Smooth muscle cell (in vitro differentiated cells): ENCODE results near the gene RASA3. TPM values are rescaled to one million over a fixed set of nuclear protein-coding genes. Genes with fewer than 3 reads are reported as not detected.

Experiments
- DNase-seq: peaks from one replicate; lab custom pipeline; 2025; ENCODE audit not compliant: unreplicated experiment; lab: John Stamatoyannopoulos, UW
- H2AFZ ChIP-seq: fragments of 200-600 bp; sonication (generic); 2 replicates; pipeline ENCODE4 v1.6.0; 2016; ENCODE audit warnings: antibody characterized with exemption, low read depth, mild to moderate bottlenecking
- H3F3A ChIP-seq: fragments of 200-600 bp; sonication (generic); 2 replicates; pipeline ENCODE4 v1.6.0; 2017; ENCODE audit warnings: antibody characterized with exemption, low read depth
- H3K27ac ChIP-seq: fragments of 200-600 bp; sonication (generic); 2 replicates; pipeline ENCODE4 v1.5.1; 2016; ENCODE audit warnings: low read depth, mild to moderate bottlenecking
- H3K27me3 ChIP-seq: fragments of 200-600 bp; sonication (generic); 2 replicates; pipeline ENCODE4 v1.6.1; 2016; ENCODE audit warnings: low read depth, mild to moderate bottlenecking
- H3K36me3 ChIP-seq: fragments of 200-600 bp; sonication (generic); 2 replicates; pipeline ENCODE4 v1.5.1; 2016; ENCODE audit warnings: low read depth
- H3K4me1 ChIP-seq: fragments of 200-600 bp; sonication (generic); 2 replicates; pipeline ENCODE4 v1.5.1; 2016; ENCODE audit warnings: low read depth
- H3K4me2 ChIP-seq: fragments of 200-600 bp; sonication (generic); 2 replicates; pipeline ENCODE4 v1.6.0; 2016; ENCODE audit warnings: mild to moderate bottlenecking
- H3K4me3 ChIP-seq: fragments of 200-600 bp; sonication (generic); 2 replicates; pipeline ENCODE4 v1.5.1; 2016; ENCODE audit warnings: mild to moderate bottlenecking
- H3K79me2 ChIP-seq: fragments of 200-600 bp; sonication (generic); 2 replicates; pipeline ENCODE4 v1.6.0; 2016; ENCODE audit warnings: low read depth, mild to moderate bottlenecking
- H3K9ac ChIP-seq: fragments of 200-600 bp; sonication (generic); 2 replicates; pipeline ENCODE4 v1.6.0; 2016; ENCODE audit warnings: low read depth
- H3K9me3 ChIP-seq: fragments of 200-600 bp; sonication (generic); replicated peaks from 2 replicates; pipeline ENCODE4 v1.5.1; 2016; ENCODE audit warnings: low read depth
- H4K20me1 ChIP-seq: fragments of 200-600 bp; sonication (generic); 2 replicates; pipeline ENCODE4 v1.6.0; 2016; ENCODE audit warnings: low read depth
- WGBS: methylation state at CpG from one replicate; pipeline ENCODE4 v1.1.7; 2016; ENCODE audit warnings: low lambda C conversion rate; 5-methylcytosine and 5-hydroxymethylcytosine counted together
- polyA plus RNA-seq: library from polyadenylated mRNA; unstranded; fragments of >200 nt; fragmentation: Nextera tagmentation; extraction: Ambion mirVana; gene quantifications from 2 replicates; pipeline ENCODE4 v1.2.1, GENCODE V29; 2016
- total RNA-seq: library from RNA; depleted of rRNA; stranded (reverse); fragments of >200 nt; gene quantifications from 2 replicates; pipeline ENCODE4 v1.2.3, GENCODE V29; 2014
- TF ChIP-seq, protein P1 (sequence below): fragments of 200-600 bp; sonication (generic); IDR thresholded peaks from 2 replicates; pipeline ENCODE4 v1.5.1; 2017; ENCODE audit warnings: borderline replicate concordance, mild to moderate bottlenecking, antibody characterized with exemption; ENCODE audit not compliant: insufficient read depth, poor library complexity, severe bottlenecking

The RASA3 gene
- total and polyA plus RNA-seq, 2 experiments from 2014 or later: 21.3 to 26.8 TPM

- no peak for DNase-seq
- Histone ChIP-seq H3F3A (no peaks in the 10 kb centered on the region), H3K4me3 (no peak overlapping the region), H3K4me2 (no peak overlapping the region), H3K27me3 (no peaks in the 10 kb centered on the region), H4K20me1 (no peaks in the 10 kb centered on the region), H3K79me2 (no peaks in the 10 kb centered on the region), H3K9me3 (no peaks in the 10 kb centered on the region), H3K4me1 (no peaks in the 10 kb centered on the region), H3K27ac (no peak overlapping the region), H3K36me3 (no peaks in the 10 kb centered on the region), H3K9ac (no peak overlapping the region), H2AFZ (no peak overlapping the region)
- TF ChIP-seq, protein P1, sequence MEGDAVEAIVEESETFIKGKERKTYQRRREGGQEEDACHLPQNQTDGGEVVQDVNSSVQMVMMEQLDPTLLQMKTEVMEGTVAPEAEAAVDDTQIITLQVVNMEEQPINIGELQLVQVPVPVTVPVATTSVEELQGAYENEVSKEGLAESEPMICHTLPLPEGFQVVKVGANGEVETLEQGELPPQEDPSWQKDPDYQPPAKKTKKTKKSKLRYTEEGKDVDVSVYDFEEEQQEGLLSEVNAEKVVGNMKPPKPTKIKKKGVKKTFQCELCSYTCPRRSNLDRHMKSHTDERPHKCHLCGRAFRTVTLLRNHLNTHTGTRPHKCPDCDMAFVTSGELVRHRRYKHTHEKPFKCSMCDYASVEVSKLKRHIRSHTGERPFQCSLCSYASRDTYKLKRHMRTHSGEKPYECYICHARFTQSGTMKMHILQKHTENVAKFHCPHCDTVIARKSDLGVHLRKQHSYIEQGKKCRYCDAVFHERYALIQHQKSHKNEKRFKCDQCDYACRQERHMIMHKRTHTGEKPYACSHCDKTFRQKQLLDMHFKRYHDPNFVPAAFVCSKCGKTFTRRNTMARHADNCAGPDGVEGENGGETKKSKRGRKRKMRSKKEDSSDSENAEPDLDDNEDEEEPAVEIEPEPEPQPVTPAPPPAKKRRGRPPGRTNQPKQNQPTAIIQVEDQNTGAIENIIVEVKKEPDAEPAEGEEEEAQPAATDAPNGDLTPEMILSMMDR: no peak
- WGBS: 87% methylated on average over 1 of the region's 1 CpG
These were observed 173.2 kb downstream of the RASA3 start for GRCh38 chr13:113959198-113959597.

GRCh38 chr13:113958373-113958772, 174.1 kb downstream of the RASA3 start:
- Histone ChIP-seq H3K79me2 (no peaks in the 10 kb centered on the region), H2AFZ (no peak overlapping the region), H3F3A (no peaks in the 10 kb centered on the region), H3K27ac (no peak overlapping the region), H3K36me3 (no peaks in the 10 kb centered on the region), H3K4me2 (no peak overlapping the region), H3K27me3 (no peaks in the 10 kb centered on the region), H4K20me1 (no peaks in the 10 kb centered on the region), H3K9me3 (no peaks in the 10 kb centered on the region), H3K4me3 (no peak overlapping the region), H3K9ac (no peak overlapping the region), H3K4me1 (no peaks in the 10 kb centered on the region)
- DNase-seq: no peak
- 97% methylated on average over 22 of the region's 22 CpGs for WGBS
- TF ChIP-seq, protein P1: no peak

- Histone ChIP-seq H3K27ac (no peak overlapping the region), H3K36me3 (no peaks in the 10 kb centered on the region), H3K4me3 (no peak overlapping the region), H3K27me3 (no peaks in the 10 kb centered on the region), H3K9ac (no peak overlapping the region), H2AFZ (no peak overlapping the region), H3K9me3 (no peaks in the 10 kb centered on the region), H3F3A (no peaks in the 10 kb centered on the region), H3K4me1 (no peaks in the 10 kb centered on the region), H4K20me1 (no peaks in the 10 kb centered on the region), H3K4me2 (no peak overlapping the region), H3K79me2 (no peaks in the 10 kb centered on the region)
- TF ChIP-seq, protein P1: no peak
- 99% methylated on average over 14 of the region's 14 CpGs for WGBS
- DNase-seq: no peak
These were observed 175.9 kb downstream of the RASA3 start for GRCh38 chr13:113956571-113956970.

- H3K79me2 ChIP-seq: no peaks in the 10 kb centered on the region
- no peak for DNase-seq
- TF ChIP-seq, protein P1: no peak
These were observed 176.7 kb downstream of the RASA3 start for GRCh38 chr13:113955691-113956090.

More at GRCh38 chr13:113955691-113956090, 176.7 kb downstream of the RASA3 start:
- no peak overlapping the region for H3K4me2 ChIP-seq
- H2AFZ ChIP-seq: no peak overlapping the region
- no peaks in the 10 kb centered on the region for H3K4me1 ChIP-seq
- no peaks in the 10 kb centered on the region for H3F3A ChIP-seq
- H3K4me3 ChIP-seq: no peak overlapping the region
- H3K27me3 ChIP-seq: no peaks in the 10 kb centered on the region
- H3K36me3 ChIP-seq: no peaks in the 10 kb centered on the region
- no peaks in the 10 kb centered on the region for H4K20me1 ChIP-seq
- H3K9ac ChIP-seq: no peak overlapping the region
- H3K9me3 ChIP-seq: no peaks in the 10 kb centered on the region
- H3K27ac ChIP-seq: no peak overlapping the region
- WGBS: 92% methylated on average over 24 of the region's 27 CpGs
